Stimulated activated CD8-positive, alpha-beta memory T cell treated with anti-CD3 and anti-CD28 coated beads, Interleukin-12 subunit alpha, Interleukin-12 subunit beta, amount 100 ng/mL, for 1 hour (primary cell): ENCODE data around the gene CDC42EP3.

Experiments used
- DNase-seq: peaks from one replicate; pipeline ENCODE4 v3.0.0-alpha.2; 2020; ENCODE audit warnings: low read depth

The CDC42EP3 gene

GRCh38 chr2:37618326-37618725 lies 53.1 kb downstream of the CDC42EP3 start:
- no peak for DNase-seq

DNA sequence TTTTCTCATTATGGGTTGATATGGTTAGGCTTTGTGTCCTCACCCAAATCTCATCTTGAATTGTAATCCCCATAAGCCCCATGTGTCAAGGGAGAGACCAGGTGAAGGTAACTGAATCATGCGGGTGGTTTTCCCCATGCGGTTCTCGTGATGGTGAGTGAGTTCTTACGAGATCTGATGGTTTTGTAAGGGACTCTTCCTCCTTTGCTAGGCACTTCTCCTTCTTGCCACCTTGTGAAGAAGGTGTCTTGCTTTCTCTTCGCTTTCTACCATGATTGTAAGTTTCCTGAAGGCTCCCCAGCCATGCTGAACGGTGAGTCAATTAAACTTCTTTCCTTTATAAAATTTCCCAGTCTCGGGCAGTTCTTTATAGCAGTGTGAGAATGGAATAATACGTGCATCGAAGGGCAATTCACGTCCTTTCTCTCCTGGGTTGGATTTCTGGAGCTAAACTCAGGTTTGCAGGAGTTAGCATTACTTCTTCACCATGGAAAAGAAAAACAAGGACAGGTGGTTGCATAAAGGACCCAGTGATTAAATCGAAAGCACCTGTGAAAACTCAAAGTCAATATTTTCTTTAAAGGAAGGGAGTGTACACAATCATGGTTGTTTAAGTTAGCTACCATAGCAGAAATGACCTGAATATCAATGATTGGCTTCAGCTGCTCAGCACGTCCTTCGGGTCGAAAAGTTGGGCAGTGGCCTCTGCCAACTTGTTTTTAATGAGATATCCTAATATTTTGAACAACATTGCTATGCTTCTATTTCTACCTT lies 54.1 kb downstream of the CDC42EP3 start:
- no peak for DNase-seq

DNA sequence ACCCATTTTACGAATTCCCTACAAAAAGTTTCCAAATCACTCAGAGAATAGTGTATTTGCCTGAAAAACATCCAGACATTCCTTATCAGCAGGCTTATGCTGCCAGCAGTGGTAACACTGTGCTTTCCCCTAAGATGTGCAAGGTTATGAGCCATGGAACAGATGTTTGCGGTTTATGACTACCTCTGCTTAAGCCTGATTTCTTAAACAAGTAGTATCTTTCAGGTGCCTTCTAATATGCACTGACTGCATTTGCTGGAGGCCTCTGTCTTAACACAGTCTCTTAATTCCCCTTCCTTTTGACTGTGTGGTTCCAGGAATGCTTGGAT lies 54.8 kb downstream of the CDC42EP3 start:
- DNase-seq, result no peak

DNA sequence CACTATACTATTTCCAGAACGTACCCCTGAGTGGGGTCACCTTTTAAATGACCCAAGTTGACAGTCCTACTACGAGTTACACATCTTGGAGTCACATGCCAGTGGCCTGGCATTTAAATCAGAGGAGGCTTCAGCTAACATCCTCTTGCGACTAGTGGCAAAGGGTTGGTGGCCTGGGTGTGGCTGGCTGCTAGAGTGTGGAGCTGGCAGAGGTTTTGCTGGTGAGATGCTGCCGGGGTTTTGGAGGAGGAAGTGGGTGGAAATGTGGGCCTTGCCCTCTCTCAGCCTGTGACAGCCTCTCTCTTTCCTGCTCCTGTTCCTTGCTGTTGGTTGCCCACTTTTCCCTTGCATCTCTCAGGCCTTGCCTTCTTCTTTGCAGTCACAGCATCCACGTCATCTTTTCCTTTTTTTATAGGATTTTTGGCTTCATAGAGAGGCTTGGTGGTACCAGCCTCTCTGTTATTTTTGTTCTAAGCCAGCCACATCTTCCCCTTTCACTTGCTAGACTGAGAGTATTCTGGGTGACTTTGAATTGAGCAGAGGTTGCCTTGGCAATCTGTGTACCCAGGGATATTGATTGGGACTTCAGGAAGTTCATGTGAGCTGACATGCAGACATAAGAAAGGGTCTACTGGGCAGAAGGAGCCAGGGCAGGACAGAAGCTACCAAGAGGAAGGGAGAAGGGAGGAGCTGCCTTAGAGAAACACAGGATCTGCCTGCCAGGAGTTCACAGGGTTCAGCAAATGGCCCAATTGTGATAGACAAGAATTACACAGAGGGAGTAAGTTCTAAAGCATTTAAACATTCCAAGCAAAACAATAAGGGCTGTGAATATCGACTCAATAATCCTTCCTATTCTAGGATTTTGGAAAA lies 55.4 kb downstream of the CDC42EP3 start:
- DNase-seq, result peak; percentile 47

- no peak for DNase-seq
Observed at GRCh38 chr2:37614061-37614738, 57.2 kb downstream of the CDC42EP3 start.

DNA sequence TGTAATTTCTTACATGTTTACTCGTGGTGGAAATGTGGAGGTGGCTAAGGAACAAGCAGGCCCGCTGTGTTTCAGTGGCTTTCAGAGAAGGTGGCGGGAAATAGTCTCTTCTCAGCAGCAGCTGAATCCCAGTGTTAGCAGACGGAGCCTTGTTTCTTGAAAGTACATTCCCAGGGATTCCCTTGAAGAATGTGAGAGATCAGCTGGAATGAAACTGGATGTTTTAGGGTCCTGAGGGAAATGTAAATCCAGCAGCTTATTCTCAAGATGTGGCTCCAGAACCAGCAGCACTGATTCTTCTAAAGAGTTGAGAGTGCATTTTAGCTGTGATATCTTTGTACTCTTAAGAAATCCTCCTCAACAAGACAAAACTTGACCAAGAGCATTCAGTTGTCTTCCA lies 59.1 kb downstream of the CDC42EP3 start:
- DNase-seq, result no peak

DNA sequence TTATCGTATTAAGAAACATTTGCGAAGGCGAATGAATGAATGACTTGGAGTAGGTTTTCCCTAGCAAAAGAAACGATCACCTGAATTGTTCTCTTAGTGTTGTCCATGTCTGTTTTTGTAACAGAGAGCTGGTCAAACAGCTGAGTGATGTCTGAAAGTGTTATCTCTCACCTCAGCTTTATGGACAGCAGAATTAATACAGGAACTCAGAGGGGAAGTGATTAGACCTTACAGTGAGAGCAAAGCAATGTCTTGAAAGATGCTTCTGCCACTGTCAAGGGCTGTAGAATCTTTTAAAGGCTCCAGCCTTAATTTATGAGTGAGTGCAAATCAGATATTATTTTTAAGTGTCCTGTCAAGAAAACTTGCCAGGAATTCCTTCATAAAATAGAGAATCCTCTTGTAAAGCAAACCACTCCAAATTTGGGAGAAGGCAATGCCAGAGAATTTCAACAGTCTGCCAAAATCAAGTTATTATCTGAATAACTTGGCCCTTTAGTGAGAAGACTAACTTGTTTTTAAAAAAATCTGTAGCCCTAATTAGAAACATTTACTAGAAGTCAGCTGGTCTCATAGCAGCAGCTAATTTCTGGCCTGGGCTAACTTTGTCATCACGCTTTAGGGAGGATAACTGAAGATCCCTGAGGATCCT lies 60.7 kb downstream of the CDC42EP3 start:
- no peak for DNase-seq

- no peak for DNase-seq
Observed at GRCh38 chr2:37609782-37610181, 61.7 kb downstream of the CDC42EP3 start.

DNA sequence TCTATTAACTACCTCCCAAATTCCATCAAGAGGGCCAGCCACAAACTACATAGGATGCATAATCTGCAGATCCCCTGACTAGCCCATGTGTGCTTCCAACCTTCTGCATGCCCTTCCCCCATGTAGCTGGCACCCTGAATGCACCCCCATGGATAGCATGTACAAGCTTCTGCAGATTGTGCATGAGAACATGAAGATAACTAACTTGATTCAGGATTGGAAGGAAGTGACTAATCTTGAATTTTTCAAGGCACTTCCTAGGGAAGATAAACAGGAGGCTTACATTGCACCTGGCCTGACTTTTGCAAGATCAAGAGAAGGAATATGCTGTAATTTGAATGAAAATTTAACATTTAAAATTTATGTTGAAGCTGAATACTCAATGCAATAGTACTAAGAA lies 66.7 kb downstream of the CDC42EP3 start:
- DNase-seq, result no peak

DNA sequence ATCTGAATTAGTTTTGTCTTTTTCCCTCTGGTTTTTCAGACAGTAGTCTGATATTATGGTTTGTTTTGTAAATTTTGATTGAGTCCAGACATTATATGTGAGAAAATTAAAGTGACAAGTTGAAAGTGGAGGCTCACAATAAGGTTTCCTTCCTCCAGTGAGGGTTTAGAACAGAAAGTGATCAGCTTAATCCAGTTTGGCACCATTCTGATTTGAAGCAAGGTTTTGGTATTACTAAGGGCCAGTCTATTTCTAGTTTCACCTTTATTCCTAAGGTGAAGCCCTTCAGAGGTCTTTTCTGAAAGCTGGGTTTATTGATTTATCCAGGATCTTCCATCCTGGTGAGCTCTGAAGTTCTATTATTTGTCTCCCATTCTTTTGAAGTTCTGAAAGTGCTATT lies 68.7 kb downstream of the CDC42EP3 start:
- DNase-seq, result no peak

GRCh38 chr2:37602040-37602439 lies 69.4 kb downstream of the CDC42EP3 start:
- no peak for DNase-seq

- DNase-seq, result no peak
Observed at GRCh38 chr2:37601569-37601968, 69.9 kb downstream of the CDC42EP3 start.

DNA sequence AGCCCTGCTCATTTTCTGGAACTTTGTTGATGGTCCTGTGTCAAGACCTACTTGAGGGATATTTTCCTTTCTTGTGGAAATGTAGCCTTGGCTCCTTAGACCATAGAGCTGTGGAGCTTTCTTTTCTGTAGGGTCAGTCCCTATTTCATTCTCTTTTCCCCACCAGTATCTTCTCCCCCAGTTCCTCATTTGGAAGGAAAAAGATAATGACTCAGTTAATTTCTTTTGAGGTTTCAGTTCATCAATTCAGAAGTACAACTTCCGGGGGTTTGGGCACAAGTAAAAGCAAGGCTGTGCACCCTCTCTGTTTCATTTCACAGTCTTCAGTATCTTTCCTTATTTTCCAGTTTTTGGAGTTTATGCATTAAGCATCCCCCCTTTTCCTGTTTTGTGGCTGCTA lies 70.7 kb downstream of the CDC42EP3 start:
- no peak for DNase-seq

DNA sequence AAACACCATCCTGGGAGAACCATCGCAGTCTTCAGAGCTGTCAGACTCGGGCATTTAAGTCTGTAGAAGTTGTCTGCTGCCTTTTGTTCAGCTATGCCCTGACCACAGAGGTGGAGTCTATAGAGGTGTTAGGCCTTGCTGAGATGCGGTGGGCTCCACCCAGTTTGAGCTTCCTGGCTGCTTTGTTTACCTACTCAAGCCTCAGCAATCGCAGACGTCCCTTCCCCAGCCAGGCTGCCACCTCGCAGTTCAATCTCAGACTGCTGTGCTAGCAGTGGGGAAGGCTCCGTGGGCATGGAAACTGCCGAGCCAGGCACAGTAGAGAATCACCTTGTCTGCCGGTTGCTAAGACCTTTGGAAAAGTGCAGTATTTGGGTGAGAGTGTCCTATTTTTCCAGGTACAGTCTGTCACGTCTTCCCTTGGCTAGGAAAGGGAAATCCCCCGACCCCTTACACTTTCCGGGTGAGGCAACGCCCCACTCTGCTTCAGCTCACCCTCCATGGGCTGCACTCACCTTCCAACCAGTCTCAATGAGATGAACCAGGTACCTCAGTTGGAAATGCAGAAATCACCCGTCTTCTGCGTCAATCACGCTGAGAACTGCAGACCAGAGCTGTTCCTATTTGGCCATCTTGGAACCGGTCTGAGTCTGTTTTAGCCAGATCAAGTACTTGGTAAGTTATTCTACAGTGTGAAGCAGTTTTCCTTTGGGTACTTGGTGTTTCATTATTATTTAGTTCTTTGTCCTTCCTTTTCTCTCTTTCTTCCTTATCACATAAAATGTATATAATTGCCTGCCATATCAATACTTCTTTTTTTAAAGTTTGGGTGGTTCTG lies 71.5 kb downstream of the CDC42EP3 start:
- DNase-seq, result peak; percentile 55

DNA sequence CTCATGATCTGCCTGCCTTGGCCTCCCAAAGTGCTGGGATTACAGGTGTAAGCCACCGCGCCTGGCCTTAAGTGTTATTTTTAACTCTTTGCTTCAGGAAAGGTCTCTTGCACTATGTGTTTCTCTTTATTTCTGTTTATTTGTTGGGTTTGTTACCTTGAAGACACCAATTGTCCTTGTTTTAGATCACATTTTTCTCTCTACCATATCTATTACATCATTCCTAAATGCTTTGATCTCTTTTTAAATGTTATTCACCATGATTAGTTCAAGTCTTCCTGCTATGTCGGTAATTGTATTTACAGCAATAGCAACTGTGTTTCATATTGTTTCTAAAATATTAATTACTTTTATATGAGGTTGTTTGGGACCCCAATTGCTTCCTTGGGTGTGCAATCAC lies 77.7 kb downstream of the CDC42EP3 start:
- DNase-seq, result no peak

GRCh38 chr2:37593024-37593423 lies 78.4 kb downstream of the CDC42EP3 start:
- no peak for DNase-seq
